Ascending aorta (tissue), 2 donors: ENCODE results near the gene KSR2. TPM values are rescaled to one million over a fixed set of nuclear protein-coding genes. Genes with fewer than 3 reads are reported as not detected.

Experiments used
- DNase-seq, 2 donors: peaks; one replicate each; pipeline ENCODE4 v3.0.0-alpha.2; 2019; ENCODE audit warnings: low spot score in 2 of 2
- H3K27ac ChIP-seq, 2 donors: fragments of 200-600 bp; sonication (generic); one replicate each; pipeline ENCODE4 v1.5.1; 2016 to 2017; ENCODE audit warnings: mild to moderate bottlenecking in 1 of 2
- H3K27me3 ChIP-seq: fragments of 200-600 bp; sonication (generic); one replicate; pipeline ENCODE4 v1.5.1; 2017
- H3K36me3 ChIP-seq, 2 donors: fragments of 200-600 bp; sonication (generic); one replicate each; pipeline ENCODE4 v1.5.1; 2016
- H3K4me1 ChIP-seq, 2 donors: fragments of 200-600 bp; sonication (generic); one replicate each; pipeline ENCODE4 v1.5.1; 2016 to 2017; ENCODE audit warnings: mild to moderate bottlenecking in 1 of 2
- H3K4me3 ChIP-seq, 2 donors: fragments of 200-600 bp; sonication (generic); one replicate each; pipeline ENCODE4 v1.5.1; 2016 to 2017; ENCODE audit warnings: mild to moderate bottlenecking in 1 of 2
- H3K9me3 ChIP-seq, 2 donors: fragments of 200-600 bp; sonication (generic); one replicate each; pipeline ENCODE4 v1.5.1; 2016
- intact Hi-C: fragments of 100-400 bp; cut with DNase I; formaldehyde crosslinking; loops from one replicate; pipeline ENCODE4 v1.15.1; 2023
- total RNA-seq: library from RNA; depleted of rRNA; stranded (reverse); fragments of >200 nt; gene quantifications from one replicate; pipeline ENCODE4 v1.1.0, GENCODE V29; 2016
- TF ChIP-seq, protein P1 (sequence below), 3 experiments: fragments of 200-600 bp in 2 of 3; fragments of 450-650 bp in 1 of 3; sonication (generic) in 2 of 3; IDR thresholded peaks; one replicate each; pipeline ENCODE4 v1.5.1; 2016 to 2019; ENCODE audit warnings: antibody characterized with exemption in 3 of 3, mild to moderate bottlenecking in 1 of 3, moderate library complexity in 1 of 3

The KSR2 gene
- total RNA-seq, 1 donor from 2014 or later, result 0.11 TPM

GRCh38 chr12:117501076-117501869 is 467.5 kb downstream of the KSR2 start:
- Histone ChIP-seq H3K27ac (no peak overlapping the region), H3K36me3 (no peaks in the 10 kb centered on the region), H3K4me3 (no peak overlapping the region), H3K9me3 (no peaks in the 10 kb centered on the region), H3K27me3 (no peaks in the 10 kb centered on the region), H3K4me1 (no peaks in the 10 kb centered on the region)
- intact Hi-C loops, result no loop called here
- TF ChIP-seq, protein P1, sequence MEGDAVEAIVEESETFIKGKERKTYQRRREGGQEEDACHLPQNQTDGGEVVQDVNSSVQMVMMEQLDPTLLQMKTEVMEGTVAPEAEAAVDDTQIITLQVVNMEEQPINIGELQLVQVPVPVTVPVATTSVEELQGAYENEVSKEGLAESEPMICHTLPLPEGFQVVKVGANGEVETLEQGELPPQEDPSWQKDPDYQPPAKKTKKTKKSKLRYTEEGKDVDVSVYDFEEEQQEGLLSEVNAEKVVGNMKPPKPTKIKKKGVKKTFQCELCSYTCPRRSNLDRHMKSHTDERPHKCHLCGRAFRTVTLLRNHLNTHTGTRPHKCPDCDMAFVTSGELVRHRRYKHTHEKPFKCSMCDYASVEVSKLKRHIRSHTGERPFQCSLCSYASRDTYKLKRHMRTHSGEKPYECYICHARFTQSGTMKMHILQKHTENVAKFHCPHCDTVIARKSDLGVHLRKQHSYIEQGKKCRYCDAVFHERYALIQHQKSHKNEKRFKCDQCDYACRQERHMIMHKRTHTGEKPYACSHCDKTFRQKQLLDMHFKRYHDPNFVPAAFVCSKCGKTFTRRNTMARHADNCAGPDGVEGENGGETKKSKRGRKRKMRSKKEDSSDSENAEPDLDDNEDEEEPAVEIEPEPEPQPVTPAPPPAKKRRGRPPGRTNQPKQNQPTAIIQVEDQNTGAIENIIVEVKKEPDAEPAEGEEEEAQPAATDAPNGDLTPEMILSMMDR (IDR thresholded peaks at IDR 0.05), result no peak
- no peak for DNase-seq

- Histone ChIP-seq H3K27me3 (no peaks in the 10 kb centered on the region), H3K4me3 (no peak overlapping the region), H3K4me1 (no peaks in the 10 kb centered on the region), H3K9me3 (no peaks in the 10 kb centered on the region), H3K27ac (no peak overlapping the region), H3K36me3 (no peaks in the 10 kb centered on the region)
- no peak for DNase-seq
- intact Hi-C loops, result no loop called here
- TF ChIP-seq, protein P1 (IDR thresholded peaks at IDR 0.05), result no peak
Observed at GRCh38 chr12:117499759-117500485, 468.9 kb downstream of the KSR2 start.

DNA sequence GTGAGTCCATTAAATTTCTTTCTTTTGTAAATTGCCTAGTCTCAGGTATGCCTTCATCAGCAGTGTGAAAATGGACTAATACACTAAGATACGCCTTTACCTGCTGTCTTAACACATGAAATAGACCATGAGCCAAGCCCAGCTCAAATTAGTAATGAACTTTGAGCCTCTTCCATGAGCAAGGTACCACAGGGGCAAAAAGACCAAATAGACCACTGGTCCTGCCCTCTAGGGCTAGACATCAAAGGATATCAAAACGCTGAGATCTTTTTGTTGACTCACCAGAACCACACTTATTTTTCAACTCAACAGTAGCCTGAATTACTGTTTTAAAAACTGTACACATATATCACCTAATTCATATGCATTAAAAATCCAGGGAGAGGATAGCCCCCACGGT is 469.9 kb downstream of the KSR2 start:
- intact Hi-C loops, result no loop called here

GRCh38 chr12:117498256-117498655 is 470.5 kb downstream of the KSR2 start:
- intact Hi-C loops, result no loop called here

More for the DNA sequence above, 469.9 kb downstream of the KSR2 start:
- H3K27ac ChIP-seq, result no peak overlapping the region
- no peaks in the 10 kb centered on the region for H3K27me3 ChIP-seq
- no peaks in the 10 kb centered on the region for H3K9me3 ChIP-seq
- H3K4me3 ChIP-seq, result no peak overlapping the region
- no peak for DNase-seq
- TF ChIP-seq, protein P1 (IDR thresholded peaks at IDR 0.05), result no peak
- no peaks in the 10 kb centered on the region for H3K4me1 ChIP-seq
- H3K36me3 ChIP-seq, result no peaks in the 10 kb centered on the region

GRCh38 chr12:117497407-117497806 is 471.4 kb downstream of the KSR2 start:
- intact Hi-C loops, result no loop called here
- Histone ChIP-seq H3K4me1 (no peaks in the 10 kb centered on the region), H3K9me3 (no peaks in the 10 kb centered on the region), H3K4me3 (no peak overlapping the region), H3K27me3 (no peaks in the 10 kb centered on the region), H3K27ac (no peak overlapping the region), H3K36me3 (no peaks in the 10 kb centered on the region)
- DNase-seq, result no peak
- TF ChIP-seq, protein P1 (IDR thresholded peaks at IDR 0.05), result no peak

More at GRCh38 chr12:117498256-117498655, 470.5 kb downstream of the KSR2 start:
- H3K9me3 ChIP-seq, result no peaks in the 10 kb centered on the region
- H3K4me1 ChIP-seq, result no peaks in the 10 kb centered on the region
- H3K27me3 ChIP-seq, result no peaks in the 10 kb centered on the region
- H3K4me3 ChIP-seq, result no peak overlapping the region
- H3K36me3 ChIP-seq, result no peaks in the 10 kb centered on the region
- TF ChIP-seq, protein P1 (IDR thresholded peaks at IDR 0.05), result no peak
- no peak for DNase-seq
- H3K27ac ChIP-seq, result no peak overlapping the region
